ENCODE data around the gene TPM1. TPM values are rescaled to one million over a fixed set of nuclear protein-coding genes. Genes with fewer than 3 reads are reported as not detected.

Gene TPM1
- total and polyA plus RNA-seq, 9 of the 15 experiments (the other 6 are each of a cell fraction or from before 2014, with no cell fraction given) = 8.1 to 53.9 (median 43.1) TPM

DNA sequence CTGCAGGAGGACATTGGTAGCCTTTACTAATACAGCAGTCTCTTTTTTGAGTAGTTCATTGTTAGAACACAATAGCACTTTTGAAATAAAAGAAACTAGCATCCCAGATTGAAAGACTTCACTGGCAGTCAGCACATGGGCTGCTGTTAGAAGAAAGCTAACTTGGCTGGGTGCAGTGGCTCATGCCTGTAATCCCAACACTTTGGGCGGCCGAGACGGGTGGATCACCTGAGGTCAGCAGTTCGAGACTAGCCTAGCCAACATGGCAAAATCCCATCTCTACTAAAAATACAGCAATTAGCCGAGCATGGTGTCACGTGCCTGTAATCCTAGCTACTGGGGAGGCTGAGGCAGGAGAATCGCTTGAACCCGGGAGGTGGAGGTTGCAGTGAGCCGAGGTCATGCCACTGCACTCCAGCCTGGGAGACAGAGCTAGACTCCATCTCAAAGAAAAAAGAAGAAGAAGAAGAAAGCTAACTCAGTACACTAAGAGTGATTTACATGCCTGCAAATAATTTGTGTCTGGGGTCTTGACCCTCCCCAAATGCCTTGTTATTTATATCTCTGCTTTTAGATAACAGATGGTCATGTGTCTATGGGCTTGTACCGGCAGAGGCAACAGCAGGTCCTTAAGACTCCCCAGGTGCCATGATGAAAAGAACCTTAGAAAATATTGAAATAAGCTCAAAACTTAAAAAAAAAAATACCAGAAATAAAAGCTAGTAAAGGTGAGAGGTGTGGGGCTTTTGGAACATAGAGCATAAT, 9.7 kb downstream of the TPM1 start (continued):
- TF ChIP-seq, protein P1, sequence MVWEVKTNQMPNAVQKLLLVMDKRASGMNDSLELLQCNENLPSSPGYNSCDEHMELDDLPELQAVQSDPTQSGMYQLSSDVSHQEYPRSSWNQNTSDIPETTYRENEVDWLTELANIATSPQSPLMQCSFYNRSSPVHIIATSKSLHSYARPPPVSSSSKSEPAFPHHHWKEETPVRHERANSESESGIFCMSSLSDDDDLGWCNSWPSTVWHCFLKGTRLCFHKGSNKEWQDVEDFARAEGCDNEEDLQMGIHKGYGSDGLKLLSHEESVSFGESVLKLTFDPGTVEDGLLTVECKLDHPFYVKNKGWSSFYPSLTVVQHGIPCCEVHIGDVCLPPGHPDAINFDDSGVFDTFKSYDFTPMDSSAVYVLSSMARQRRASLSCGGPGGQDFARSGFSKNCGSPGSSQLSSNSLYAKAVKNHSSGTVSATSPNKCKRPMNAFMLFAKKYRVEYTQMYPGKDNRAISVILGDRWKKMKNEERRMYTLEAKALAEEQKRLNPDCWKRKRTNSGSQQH (CRISPR knock-in tag; IDR thresholded peaks at IDR 0.05) = peak; percentile 68; the same call in 1 of the 2 replicates
- TF ChIP-seq ZNF436 (CRISPR knock-in tag; IDR thresholded peaks at IDR 0.05) = no peak
- TF ChIP-seq, protein P2, sequence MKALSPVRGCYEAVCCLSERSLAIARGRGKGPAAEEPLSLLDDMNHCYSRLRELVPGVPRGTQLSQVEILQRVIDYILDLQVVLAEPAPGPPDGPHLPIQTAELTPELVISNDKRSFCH (CRISPR knock-in tag; IDR thresholded peaks at IDR 0.05) = no peak
- TF ChIP-seq, protein P2 (tag; IDR thresholded peaks at IDR 0.05) = peak; percentile 63; the same call in 1 of the 2 replicates

DNA sequence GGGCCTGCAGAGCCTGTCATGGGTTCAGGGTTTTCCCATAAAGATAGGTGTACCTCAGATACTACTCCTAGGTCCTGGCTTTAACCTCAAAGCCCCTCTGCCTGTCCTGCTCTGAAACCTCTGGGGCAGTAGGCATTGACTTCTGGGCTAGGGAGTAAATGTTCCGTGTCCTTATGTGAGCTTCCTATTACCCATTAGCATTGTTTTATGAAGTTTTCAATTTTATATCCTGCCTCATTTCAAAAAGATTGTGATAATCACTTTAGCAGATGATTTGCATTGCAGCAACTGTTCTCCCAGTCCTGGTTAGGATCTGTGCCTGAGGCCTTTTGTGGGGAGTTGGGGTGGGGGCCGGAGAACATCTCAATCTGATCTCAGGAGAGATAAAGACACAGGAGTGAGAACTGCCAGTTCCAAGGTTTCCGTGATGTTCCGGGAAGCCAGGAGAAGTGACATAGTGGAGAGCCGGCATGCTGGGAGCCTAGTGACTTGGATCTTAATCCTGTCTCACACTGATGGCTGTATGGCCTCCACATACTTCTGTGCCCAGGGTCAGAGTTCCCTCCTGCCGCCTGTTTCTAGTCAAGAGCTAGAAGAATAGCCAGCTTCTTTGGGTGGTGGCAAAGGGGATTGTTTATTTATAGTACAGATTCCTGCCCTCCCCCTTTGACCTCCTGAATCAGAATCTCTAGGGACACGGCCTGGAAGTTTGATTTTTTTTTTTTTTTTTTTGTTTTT, 10.6 kb downstream of the TPM1 start:
- in situ Hi-C loops (cut with MboI) = no loop called here
- peak overlapping the region; percentile 5 to 75; a peak in 3 of 4 replicates for H3K9ac ChIP-seq (ENCODE audit: insufficient read depth in 1 of 2, low read depth in 2 of 2, low read length in 2 of 2)
- TF ChIP-seq, protein P3, sequence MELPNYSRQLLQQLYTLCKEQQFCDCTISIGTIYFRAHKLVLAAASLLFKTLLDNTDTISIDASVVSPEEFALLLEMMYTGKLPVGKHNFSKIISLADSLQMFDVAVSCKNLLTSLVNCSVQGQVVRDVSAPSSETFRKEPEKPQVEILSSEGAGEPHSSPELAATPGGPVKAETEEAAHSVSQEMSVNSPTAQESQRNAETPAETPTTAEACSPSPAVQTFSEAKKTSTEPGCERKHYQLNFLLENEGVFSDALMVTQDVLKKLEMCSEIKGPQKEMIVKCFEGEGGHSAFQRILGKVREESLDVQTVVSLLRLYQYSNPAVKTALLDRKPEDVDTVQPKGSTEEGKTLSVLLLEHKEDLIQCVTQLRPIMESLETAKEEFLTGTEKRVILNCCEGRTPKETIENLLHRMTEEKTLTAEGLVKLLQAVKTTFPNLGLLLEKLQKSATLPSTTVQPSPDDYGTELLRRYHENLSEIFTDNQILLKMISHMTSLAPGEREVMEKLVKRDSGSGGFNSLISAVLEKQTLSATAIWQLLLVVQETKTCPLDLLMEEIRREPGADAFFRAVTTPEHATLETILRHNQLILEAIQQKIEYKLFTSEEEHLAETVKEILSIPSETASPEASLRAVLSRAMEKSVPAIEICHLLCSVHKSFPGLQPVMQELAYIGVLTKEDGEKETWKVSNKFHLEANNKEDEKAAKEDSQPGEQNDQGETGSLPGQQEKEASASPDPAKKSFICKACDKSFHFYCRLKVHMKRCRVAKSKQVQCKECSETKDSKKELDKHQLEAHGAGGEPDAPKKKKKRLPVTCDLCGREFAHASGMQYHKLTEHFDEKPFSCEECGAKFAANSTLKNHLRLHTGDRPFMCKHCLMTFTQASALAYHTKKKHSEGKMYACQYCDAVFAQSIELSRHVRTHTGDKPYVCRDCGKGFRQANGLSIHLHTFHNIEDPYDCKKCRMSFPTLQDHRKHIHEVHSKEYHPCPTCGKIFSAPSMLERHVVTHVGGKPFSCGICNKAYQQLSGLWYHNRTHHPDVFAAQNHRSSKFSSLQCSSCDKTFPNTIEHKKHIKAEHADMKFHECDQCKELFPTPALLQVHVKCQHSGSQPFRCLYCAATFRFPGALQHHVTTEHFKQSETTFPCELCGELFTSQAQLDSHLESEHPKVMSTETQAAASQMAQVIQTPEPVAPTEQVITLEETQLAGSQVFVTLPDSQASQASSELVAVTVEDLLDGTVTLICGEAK (IDR thresholded peaks at IDR 0.05) = no peak
- TF ChIP-seq, protein P3 (CRISPR knock-in tag; IDR thresholded peaks at IDR 0.05) = no peak
- TF ChIP-seq PRMT5 (CRISPR knock-in tag; IDR thresholded peaks at IDR 0.05) = no peak

More for the DNA sequence above, 10.6 kb downstream of the TPM1 start:
- CTCF ChIA-PET (ENCODE audit: low intra/inter-chr PET ratio) = no interaction called here
- FAIRE-seq = no peak
- POLR2A ChIA-PET = interaction anchor here (0.6 to 2.6 kb wide), 11 partner anchors 8 to 841 kb away, joined by 3 to 8 read pairs (median 4); no protein-coding TSS in a partner anchor
- peak overlapping the region; percentile 88; the same call in 2 of the 3 replicates for H3K27ac ChIP-seq (ENCODE audit: extremely low read depth, low read depth, low read length)
- WGBS (ENCODE audit: insufficient coverage, low coverage, missing lambda C conversion rate) = 68% methylated on average over 7 of the region's 7 CpGs
- no peak overlapping the region for H3K4me3 ChIP-seq
- H3K79me2 ChIP-seq (ENCODE audit: control insufficient read depth, insufficient read depth, low read length) = peaks cover 72% of the 10 kb centered on the region
- no peak overlapping the region; the same call in 1 of the 2 replicates for H3K4me2 ChIP-seq (ENCODE audit: insufficient read depth, low read length)
- H2AFZ ChIP-seq (ENCODE audit: low read depth, low read length) = no peak overlapping the region
- DNase-seq (ENCODE audit: extremely low read depth in 1 of 4, low spot score in 3 of 4) = no peak
- no peak for ATAC-seq
- BruUV-seq (replicated peaks) = no TSS peak
- H3K36me3 ChIP-seq (ENCODE audit: control insufficient read depth, insufficient read depth, low read length) = peaks cover 10% of the 10 kb centered on the region
- H3K4me1 ChIP-seq (replicated peaks in 1 of 2; ENCODE audit: control insufficient read depth in 2 of 2, insufficient read depth in 2 of 2, low read length in 2 of 2) = peaks cover 30 to 58% of the 10 kb centered on the region in 2 experiments
- H3K9me1 ChIP-seq (ENCODE audit: control insufficient read depth, insufficient read depth, low read length) = no peaks in the 10 kb centered on the region
- no peaks in the 10 kb centered on the region for H3K9me3 ChIP-seq (replicated peaks; ENCODE audit: control insufficient read depth, insufficient read depth, low read depth, low read length)
- no peaks in the 10 kb centered on the region for H3K27me3 ChIP-seq (ENCODE audit: control insufficient read depth in 2 of 2, insufficient read depth in 2 of 2, low read length in 2 of 2)
- no peaks in the 10 kb centered on the region for H4K20me1 ChIP-seq (replicated peaks; ENCODE audit: control insufficient read depth, insufficient read depth, low read length)
- intact Hi-C loops (cut with micrococcal nuclease) = no loop called here
